HG03135 (cell line): ENCODE results near the gene BICRA.
"Not testable (repeated sequence)": the region's sequence is repeated elsewhere in the genome, so short reads cannot be mapped to it uniquely, and the experiment has no call there.

Experiments
- ATAC-seq: cut with Tn5 transposase; IDR thresholded peaks from one replicate; pipeline ENCODE4 v1.9.1; 2021; ENCODE audit warnings: mild to moderate bottlenecking, moderate library complexity; ENCODE audit not compliant: unreplicated experiment

BICRA gene

DNA sequence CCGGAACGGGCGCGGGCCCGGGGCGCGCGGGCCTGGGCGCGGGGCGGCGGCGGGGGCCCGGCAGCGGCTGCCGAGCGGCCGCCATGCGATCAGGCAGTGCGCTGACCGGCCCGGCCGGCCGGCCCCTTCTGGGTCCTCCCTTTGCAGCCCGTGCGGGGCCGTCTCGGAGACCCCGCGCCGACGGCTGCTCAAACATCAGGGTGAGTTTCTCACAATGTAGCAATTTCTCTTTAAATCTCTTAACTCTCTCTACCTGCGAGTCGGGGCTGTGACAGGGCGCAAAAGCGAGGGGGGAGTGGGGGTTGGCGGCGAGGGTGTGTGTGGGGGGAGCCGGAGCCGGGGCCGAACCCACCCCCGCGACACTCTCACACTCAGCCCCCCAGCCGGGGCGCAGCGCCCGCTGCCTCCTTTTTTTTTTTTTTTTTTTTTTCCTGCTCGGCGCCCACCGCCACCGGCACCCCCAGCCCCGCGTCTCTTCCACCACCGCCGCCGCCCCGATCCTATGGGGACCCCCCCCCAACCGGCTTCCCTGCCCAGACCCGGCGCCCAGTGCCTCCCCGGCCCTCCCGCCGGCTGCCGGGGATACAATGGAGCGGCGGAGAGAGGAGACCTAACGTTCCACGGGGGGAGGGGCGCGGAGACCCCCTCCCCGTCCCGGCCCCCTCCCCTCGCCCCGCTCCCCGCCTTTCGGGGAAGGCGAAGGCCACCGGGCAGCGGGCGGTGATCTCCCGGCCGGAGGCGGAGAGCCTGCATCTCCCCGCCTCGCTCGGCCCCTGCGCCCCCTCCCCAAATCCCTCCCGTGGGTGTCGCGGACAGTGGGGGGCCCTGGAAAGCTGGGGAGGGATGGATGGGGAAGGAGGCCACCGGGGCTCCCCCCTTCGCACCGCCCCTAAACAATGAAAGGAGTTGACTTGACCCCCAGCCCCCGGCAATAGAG, at the start of gene BICRA:
Gene BICRA, plus strand, starts transcription at position 166 of the 937 bp plus-strand sequence. CDS start 64,441 bp downstream, outside the sequence.
- ATAC-seq, result peak; percentile 48

DNA sequence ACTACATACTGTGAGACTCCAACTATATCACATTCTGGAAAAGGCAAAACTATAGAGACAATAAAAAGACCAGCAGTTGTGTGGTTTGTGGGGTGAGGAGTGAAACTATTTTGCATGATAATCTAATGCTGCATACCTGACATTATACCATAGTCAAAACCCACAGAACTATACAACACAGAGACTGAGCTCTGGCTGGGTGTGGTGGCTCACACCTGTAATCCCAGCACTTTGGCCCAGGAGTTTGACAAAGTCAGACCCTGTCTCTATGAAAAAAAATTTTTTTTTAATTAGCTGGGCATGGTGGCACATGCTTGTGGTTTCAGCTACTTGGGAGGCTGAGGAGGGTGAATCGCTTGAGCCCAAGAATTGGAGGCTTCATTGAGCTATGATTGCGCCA, 47.9 kb upstream of the BICRA start:
- ATAC-seq, result no peak

- ATAC-seq, result no peak
Measured at GRCh38 chr19:47561440-47562057, 47.4 kb upstream of the BICRA start.

DNA sequence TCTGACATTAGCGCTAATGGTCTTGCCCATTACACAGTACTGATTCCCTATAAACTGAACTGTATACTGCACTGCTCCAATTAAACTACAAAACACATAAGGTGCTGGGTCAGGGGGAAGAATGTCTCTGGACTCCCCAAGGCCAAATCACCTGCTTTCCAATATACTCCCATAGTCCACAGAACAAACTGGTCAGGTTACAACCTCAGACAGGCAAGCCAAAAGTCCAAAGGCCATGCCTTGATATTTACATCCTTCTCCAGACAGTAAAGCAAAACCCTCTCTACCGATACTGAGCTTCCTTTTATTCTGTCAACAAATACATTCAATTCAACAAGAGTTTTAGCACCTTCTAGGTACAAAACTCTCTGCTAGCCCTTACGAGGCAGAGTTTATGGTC, 44.9 kb upstream of the BICRA start:
- no peak for ATAC-seq

DNA sequence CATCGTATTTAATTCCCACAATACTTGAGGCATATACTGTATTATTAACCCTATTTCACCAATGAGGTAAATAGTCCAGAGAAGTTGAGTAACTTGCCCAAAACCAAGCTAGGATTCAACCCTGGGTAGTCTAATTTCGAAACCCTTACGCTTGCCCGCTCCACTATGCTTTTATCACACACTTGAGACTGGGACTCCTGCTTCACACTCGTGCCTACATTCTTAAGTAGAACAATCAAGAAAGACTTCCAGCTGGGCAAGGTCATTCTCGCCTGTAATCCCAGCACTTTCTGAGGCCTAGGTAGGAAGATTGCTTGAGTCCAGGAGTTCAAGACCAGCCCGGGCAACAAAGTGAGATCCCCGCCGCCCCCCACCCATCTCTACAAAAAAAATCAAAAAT, 39.6 kb upstream of the BICRA start:
- no peak for ATAC-seq

DNA sequence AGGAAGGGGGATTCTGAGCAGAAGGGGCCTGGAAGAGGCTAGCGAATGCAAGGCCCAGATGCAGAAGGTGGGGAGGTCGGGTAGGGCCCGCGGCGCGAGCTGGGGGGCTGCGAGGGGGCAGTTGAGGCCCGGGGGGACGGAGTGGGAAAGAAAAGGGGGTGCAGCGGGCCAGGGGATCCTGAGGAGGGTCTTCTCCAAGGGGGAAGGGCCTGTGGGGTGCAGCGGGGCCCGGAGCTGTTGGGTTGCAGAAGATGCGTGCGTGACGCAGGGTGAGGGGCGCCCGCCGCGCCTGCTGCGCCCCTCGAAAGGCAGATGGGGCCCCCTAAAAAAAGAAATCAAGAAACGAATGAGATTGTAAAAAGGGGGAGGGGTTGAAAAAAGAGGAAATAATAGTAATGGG, 36.3 kb upstream of the BICRA start:
- ATAC-seq, result no peak

DNA sequence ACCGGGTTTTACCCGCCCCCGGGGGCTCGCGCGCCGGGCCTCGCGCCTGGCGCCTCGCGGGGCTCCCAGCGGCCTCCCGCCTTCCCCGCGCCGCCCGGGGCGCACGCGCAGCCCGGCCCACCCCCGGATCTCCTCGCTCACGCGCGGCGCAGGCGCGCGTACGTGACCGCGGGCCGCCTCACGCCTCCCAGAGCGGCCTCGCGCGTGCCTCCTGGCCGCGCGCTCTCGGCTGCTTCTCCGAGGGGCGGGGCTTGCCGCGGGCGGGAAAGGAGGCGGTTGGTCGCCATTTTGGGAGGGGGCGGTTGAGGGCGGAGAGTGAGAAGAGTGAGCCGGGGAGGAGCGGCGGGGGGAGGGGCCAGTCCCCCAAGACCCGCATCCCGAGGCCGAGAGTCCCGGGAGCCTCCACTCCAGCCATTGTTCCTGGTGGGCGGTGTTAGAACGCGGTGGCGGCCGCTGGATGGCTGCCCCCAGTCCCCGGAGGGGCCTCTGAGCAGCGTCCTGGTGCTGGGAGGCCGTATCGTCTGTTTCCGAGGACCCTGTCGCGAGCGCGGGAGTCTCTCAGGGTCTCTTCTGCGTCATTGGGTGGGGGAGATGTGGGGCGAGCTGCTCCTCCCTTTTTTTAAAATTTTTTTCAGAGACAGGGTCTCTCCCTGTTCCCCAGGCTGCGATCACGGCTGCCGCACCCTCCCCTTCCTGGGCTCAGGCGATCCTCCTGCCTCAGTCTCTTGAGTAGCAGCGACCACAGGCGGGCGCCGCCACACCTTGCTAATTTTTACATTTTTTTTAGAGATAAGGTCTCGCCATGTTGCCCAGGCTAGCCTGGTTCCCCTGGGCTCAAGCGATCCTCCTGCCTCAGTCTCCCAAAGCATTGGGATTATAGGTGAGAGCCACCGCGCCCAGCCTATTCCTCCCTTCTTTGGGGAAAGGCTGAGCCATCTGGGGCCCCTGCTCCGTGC, 35.6 kb upstream of the BICRA start, which contains the start of gene ZNF541:
Gene ZNF541, minus strand, starts transcription at position 78 of the 956 bp plus-strand sequence. CDS start 17,292 bp downstream, outside the sequence.
- ATAC-seq, result no peak

- ATAC-seq, result no peak
Measured at GRCh38 chr19:47580397-47580796, 28.5 kb upstream of the BICRA start.

- ATAC-seq, result no peak
Measured at GRCh38 chr19:47581605-47582319, 27.2 kb upstream of the BICRA start.

DNA sequence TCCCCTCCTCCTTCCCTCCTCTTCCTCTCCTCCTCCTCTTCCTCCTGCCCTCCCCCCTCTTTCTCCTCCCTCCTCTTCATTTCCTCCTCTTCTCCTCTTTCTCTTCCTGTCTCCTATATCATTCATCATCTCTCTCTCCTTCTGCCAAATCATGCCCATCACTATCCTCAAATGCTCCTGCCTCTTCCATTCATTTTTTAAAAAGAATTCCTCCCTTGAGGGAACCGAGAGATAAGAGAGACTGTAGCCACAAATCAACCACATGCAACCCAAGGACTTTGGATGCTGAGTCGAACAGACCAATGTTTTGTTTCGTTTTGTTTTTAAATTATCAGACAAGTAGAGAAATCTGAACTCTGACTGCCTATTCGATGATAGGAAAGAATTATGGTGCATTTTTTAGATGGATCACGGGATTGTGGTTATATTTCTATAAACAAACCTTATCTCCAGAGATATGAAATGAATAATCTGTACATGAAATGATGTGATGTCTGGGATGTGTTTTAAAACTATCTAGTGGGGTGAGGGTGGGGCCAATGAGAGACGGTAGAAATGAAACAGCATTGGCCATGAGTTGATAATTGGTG, 26.5 kb upstream of the BICRA start:
- ATAC-seq, result no peak

DNA sequence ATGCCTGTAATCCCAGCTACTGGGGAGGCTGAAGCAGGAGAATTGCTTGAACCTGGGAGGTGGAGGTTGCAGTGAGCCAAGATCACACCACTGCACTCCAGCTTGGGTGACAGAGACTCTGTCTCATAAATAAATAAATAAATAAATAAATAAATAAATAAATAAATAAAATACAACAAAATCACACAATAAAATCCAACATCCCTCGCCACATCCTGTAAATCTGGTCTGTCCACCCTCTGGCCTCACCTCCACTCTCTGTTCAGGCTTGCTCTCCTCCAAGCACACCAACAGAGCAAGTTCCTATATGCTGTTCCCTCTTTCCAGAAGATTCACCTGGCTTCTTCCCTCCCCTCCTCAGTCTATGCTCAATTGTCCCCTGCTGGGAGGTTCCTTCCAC, 25.8 kb upstream of the BICRA start:
- ATAC-seq, result not testable (repeated sequence)

GRCh38 chr19:47587295-47587694, 21.6 kb upstream of the BICRA start:
- no peak for ATAC-seq

DNA sequence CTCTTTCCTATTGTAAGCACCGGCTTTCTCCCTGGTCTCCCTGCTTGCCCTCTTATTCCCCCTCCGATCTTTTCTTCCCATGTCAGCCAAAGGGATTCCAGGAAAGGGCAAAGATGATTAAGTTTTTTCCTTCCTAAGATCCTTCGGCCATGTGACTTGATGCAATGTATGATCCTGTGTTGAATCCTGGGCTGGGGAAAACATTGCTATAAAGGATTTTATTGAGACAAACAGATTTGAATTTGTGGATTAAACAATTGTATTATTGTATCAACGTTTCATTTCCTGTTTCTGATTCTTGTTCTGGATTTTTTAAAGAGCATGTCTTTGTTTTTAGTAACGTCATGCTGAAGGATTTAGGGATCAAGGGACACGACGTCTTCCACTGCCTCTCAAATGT, 19.1 kb upstream of the BICRA start:
- no peak for ATAC-seq

DNA sequence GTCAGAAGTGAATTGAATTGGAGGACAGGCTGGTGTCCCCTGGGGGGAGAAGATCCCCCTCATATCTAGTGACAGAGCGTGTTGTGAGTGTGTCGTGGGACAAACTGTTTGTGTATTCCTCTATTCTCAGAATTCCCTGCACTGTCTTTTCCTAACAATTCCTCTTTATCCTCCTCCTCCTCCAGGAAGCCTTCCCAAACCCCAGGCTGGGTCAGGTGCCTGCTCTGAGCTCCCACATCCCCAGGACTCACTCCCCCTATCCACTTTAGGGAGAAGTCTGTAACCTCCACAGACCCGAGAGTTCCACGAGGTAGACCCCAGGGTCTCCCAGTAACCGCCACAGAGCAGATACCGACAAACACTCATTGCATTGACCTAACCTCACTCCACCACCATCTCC, 15.1 kb upstream of the BICRA start:
- no peak for ATAC-seq

DNA sequence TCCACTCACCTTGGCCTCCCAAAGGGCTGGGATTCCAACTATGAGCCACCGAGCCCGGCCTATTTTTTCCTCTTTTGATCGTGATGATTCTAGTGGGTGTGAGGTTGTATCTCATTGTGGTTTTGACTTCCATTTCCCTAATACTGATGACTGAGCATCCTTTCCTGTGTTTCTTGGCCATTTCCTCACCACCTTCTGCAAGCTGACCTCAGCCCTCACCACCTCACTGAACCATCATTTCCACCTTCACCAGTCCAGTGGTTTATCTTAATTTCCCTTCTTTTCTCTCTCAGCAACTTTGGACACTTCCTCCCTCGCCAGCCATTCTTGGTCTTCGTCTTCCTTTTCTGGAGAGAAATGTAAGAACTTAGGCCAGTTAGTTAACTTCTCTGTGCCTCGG, 13.0 kb upstream of the BICRA start:
- ATAC-seq, result no peak

DNA sequence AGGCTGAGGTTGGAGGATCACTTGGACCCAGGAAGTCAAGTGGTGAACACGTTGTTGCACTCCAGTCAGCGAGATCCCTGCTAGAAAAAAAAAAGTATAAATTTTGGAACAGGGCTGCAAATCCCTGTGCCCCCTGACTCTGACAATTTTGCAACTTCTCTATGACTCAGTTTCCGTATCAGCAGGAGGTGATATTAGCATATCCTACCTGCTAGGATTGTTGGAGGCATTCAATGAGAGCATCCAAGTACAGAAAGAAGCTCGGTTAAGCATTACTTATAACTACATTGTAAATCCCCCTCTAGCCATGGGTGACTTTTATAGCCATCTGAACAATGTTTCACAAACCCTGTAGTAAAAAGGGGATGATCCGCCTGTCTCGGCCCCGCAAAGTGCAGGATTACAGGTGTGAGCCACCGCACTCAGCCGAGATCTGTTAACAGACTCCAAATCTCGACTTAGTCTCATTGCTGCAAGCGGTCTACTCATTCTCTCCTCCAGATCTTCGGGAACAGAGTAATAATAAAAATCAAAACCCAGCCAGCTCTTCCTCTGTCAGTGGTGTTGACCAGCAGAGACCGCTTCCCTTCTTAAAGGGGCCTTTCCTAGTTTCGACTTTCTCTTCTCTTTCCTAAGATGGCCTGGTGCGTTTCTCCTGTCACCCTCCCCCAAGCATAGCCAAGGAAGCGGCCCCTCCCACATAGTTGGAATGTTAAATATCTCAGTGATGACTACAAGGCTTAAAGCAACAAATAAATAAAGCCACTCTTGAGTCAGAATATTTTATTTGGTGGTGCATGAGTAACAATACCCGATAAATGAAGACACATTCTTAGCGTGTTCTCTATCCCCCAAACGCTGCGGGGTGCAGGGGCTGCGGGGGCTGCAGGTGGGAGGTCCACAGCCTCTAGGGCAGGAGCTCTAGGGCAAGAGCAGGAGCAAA, 10.3 kb upstream of the BICRA start:
- ATAC-seq, result no peak

DNA sequence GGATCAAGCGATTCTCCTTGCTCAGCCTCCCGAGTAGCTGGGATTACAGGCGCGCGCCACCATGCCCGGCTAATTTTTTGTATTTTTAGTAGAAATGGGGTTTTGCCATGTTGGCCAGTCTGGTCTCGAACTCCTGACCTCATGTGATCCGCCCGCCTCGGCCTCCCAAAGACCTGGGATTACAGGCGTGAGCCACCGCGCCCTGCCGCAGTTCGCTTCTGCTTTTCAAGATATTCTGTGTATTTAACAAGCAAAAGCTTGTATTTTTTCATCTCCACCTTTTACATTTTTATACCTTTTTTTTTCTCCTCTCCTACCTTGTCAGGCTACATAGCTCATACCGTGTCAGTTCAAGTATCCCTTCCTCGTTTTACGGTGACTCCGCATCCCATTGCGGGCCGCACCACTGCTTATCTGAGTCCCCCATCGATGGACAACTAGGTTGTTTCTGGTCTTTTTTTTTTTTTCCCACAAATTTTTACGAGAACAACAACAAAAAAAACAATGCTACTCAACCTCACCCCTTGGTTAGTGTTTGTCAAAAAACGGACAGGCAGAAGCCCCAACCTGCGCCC, 9.2 kb upstream of the BICRA start:
- not testable (repeated sequence) for ATAC-seq
